Measurements from ENCODE around the gene ZIC1. TPM values are rescaled to one million over a fixed set of nuclear protein-coding genes. Genes with fewer than 3 reads are reported as not detected.

The ZIC1 gene
- total RNA-seq, 4 donors from 2014 or later: 3.9 TPM; not detected in 3

DNA sequence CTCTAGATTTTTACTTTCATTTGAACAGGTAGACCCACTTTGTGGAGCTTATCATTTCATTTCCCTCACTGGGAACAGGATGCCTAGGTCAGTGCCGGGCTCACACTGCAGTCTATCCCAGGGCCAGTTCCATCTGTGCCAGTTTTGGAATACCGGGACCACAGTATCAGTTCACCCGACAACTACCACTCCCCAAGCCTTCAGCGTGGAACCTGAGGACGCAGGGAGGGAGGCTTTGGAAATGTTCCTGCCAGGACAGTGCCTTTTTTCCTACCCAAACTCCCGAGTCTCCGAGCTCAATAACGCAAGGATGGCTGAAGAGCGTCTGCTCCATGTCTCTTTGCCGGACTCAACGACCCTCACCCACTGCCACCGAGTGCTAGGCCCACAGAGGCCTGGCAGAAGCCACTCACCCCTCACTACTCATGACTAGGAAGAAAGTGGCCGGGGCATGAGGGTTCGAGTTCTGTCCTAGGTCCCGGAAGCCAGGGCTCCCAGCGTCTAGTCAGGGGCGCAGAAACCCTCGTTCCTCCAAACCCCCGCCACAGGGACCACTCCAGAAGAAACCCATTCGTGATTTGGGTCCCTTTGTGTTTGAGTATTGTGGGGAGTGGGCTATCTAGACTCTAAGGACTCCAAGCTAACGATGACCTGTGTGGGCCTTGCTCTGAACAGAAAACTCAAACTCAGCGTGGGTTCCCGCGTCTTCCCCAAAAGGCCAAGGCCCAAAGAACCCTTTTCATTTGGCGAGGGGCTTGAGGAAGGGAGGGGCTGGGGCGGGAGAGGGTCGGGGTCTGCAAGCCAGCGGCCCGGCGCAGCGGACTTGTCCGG is 11.4 kb downstream of the ZIC1 start:
- Histone ChIP-seq H3K9me3 (no peaks in the 10 kb centered on the region), H3K4me1 (peaks cover 25% of the 10 kb centered on the region), H3K27me3 (peaks cover 100% of the 10 kb centered on the region), H3K27ac (no peak overlapping the region), H3K4me3 (no peak overlapping the region), H3K36me3 (no peaks in the 10 kb centered on the region)
- DNase-seq (ENCODE audit: low spot score in 2 of 2): no peak
- TF ChIP-seq EP300 (IDR thresholded peaks at IDR 0.05) (no peak), POLR2AphosphoS5 (IDR thresholded peaks at IDR 0.05) (no peak), POLR2A (IDR thresholded peaks at IDR 0.05) (no peak), CTCF (IDR thresholded peaks at IDR 0.05) (no peak)
- WGBS: 25% methylated on average over 16 of the region's 32 CpGs

GRCh38 chr3:147421184-147421912 is 12.2 kb downstream of the ZIC1 start:
- Histone ChIP-seq H3K36me3 (no peaks in the 10 kb centered on the region), H3K4me1 (peaks cover 25% of the 10 kb centered on the region), H3K27me3 (peaks cover 99% of the 10 kb centered on the region), H3K4me3 (no peak overlapping the region), H3K27ac (no peak overlapping the region), H3K9me3 (no peaks in the 10 kb centered on the region)
- no peak for DNase-seq (ENCODE audit: low spot score in 2 of 2)
- TF ChIP-seq EP300 (IDR thresholded peaks at IDR 0.05) (no peak), CTCF (IDR thresholded peaks at IDR 0.05) (no peak), POLR2AphosphoS5 (IDR thresholded peaks at IDR 0.05) (no peak), POLR2A (IDR thresholded peaks at IDR 0.05) (no peak)
- WGBS: 13% methylated on average over 41 of the region's 53 CpGs

DNA sequence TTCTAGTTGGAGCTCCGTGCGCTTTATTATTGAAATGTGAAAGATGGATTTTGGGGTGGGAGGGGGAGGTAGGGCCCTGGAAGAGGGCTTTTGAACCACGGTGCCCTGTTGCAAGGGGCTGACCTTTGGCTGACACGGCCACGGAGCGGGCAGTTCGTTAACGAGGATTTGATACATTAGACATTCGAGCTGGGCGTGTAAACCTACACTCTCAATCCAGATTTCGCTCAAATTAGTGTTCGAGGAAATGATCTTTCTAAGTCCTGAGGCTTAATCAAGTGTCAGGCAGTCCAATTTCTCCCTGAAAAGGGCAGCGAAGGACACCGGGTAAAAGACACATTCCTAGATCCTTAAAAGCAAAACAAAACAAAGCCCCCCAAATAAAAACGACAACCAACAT is 13.0 kb downstream of the ZIC1 start:
- Histone ChIP-seq H3K27me3 (peaks cover 98% of the 10 kb centered on the region), H3K36me3 (no peaks in the 10 kb centered on the region), H3K4me1 (peaks cover 25% of the 10 kb centered on the region), H3K27ac (no peak overlapping the region), H3K4me3 (no peak overlapping the region), H3K9me3 (no peaks in the 10 kb centered on the region)
- 16% methylated on average over 15 of the region's 15 CpGs for WGBS
- no peak for DNase-seq (ENCODE audit: low spot score in 2 of 2)
- TF ChIP-seq EP300 (IDR thresholded peaks at IDR 0.05) (no peak), CTCF (IDR thresholded peaks at IDR 0.05) (no peak), POLR2AphosphoS5 (IDR thresholded peaks at IDR 0.05) (no peak), POLR2A (IDR thresholded peaks at IDR 0.05) (no peak)

GRCh38 chr3:147422601-147423536 is 13.7 kb downstream of the ZIC1 start:
- no peak overlapping the region for H3K27ac ChIP-seq
- no peak for TF ChIP-seq EP300 (IDR thresholded peaks at IDR 0.05)
- no peak for TF ChIP-seq CTCF (IDR thresholded peaks at IDR 0.05)
- TF ChIP-seq POLR2A (IDR thresholded peaks at IDR 0.05): no peak
- no peak for TF ChIP-seq POLR2AphosphoS5 (IDR thresholded peaks at IDR 0.05)
- peaks cover 98% of the 10 kb centered on the region for H3K27me3 ChIP-seq
- no peak overlapping the region for H3K4me3 ChIP-seq
- no peak for DNase-seq (ENCODE audit: low spot score in 2 of 2)
- H3K36me3 ChIP-seq: no peaks in the 10 kb centered on the region
- 17% methylated on average over 34 of the region's 36 CpGs for WGBS
- peaks cover 25% of the 10 kb centered on the region for H3K4me1 ChIP-seq
- no peaks in the 10 kb centered on the region for H3K9me3 ChIP-seq

Measured in suprapubic skin (tissue), 4 donors.